Heart left ventricle (tissue), 16 donors: ENCODE measurements around the gene SSBP3. TPM values are rescaled to one million over a fixed set of nuclear protein-coding genes. Genes with fewer than 3 reads are reported as not detected.
A peak's percentile ranks its signal among the peaks of the same experiment; 100 is the strongest.

Experiments used
- ATAC-seq, 4 donors: fragments of 200-7000 bp; cut with Tn5 transposase; one replicate each; pipeline ENCODE4 v1.9.1; 2020 to 2022; ENCODE audit warnings: moderate library complexity in 4 of 4, mild to moderate bottlenecking in 3 of 4, moderate number of reproducible peaks in 1 of 4
- DNase-seq, 5 donors: peaks; one replicate each; pipeline ENCODE4 v3.0.0-alpha.2; 2020
- H3K27ac ChIP-seq, 12 donors: fragments of 200-600 bp; sonication (generic) in 4 of 12; one replicate each; pipeline versions ENCODE4 v1.5.0 to v1.8.0; 2016 to 2022; ENCODE audit warnings: mild to moderate bottlenecking in 2 of 12
- H3K27me3 ChIP-seq, 9 donors: fragments of 200-600 bp; sonication (generic) in 2 of 9; one replicate each; pipeline versions ENCODE4 v1.5.1 to v1.8.0; 2016 to 2022; ENCODE audit warnings: mild to moderate bottlenecking in 3 of 9
- H3K36me3 ChIP-seq, 9 donors: fragments of 200-600 bp; sonication (generic) in 2 of 9; one replicate each; pipeline versions ENCODE4 v1.5.0 to v1.8.0; 2018 to 2022; ENCODE audit warnings: mild to moderate bottlenecking in 2 of 9
- H3K4me1 ChIP-seq, 12 donors: fragments of 200-600 bp; sonication (generic) in 4 of 12; one replicate each; pipeline versions ENCODE4 v1.5.0 to v1.8.0; 2016 to 2022; ENCODE audit warnings: mild to moderate bottlenecking in 3 of 12
- H3K4me3 ChIP-seq, 12 donors: fragments of 200-600 bp; sonication (generic) in 4 of 12; one replicate each; pipeline versions ENCODE4 v1.5.0 to v1.8.0; 2017 to 2022; ENCODE audit warnings: mild to moderate bottlenecking in 9 of 12, moderate library complexity in 4 of 12
- H3K9me3 ChIP-seq, 12 donors: fragments of 200-600 bp; sonication (generic) in 4 of 12; one replicate each; pipeline versions ENCODE4 v1.5.0 to v1.8.0; 2016 to 2022; ENCODE audit warnings: mild to moderate bottlenecking in 1 of 12
- POLR2A ChIP-seq, 2 donors: fragments of 450-650 bp; IDR thresholded peaks; one replicate each; pipeline ENCODE4 v1.6.1; 2017; ENCODE audit warnings: antibody characterized with exemption in 2 of 2, mild to moderate bottlenecking in 2 of 2, moderate library complexity in 2 of 2
- WGBS, 4 donors: extraction: QIAGEN DNeasy Blood & Tissue Kit in 2 of 4; methylation state at CpG; one replicate each; pipeline versions ENCODE4 v1.1.5 to v1.1.7; 2013 to 2018; 5-methylcytosine and 5-hydroxymethylcytosine counted together
- intact Hi-C, 10 donors: fragments of 100-400 bp; cut with DNase I; formaldehyde crosslinking; loops; one replicate each; pipeline versions ENCODE4 v1.11.1 to v1.14.2; 2022
- polyA plus RNA-seq, 2 donors: library from polyadenylated mRNA; stranded (reverse); fragments of 200-250 nt; gene quantifications; one replicate each; pipeline ENCODE4 v1.2.3, GENCODE V29; 2013
- total RNA-seq, 9 donors: library from RNA; depleted of rRNA in 2 of 9; stranded (reverse); fragments of >200 nt in 2 of 9; fragmentation: NEBNext Ultra II Directional in 3 of 9; extraction: Animal tissue kit (Norgen Biotek cat#: 25700) in 3 of 9; gene quantifications; one replicate each; pipeline versions ENCODE4 v1.1.0 to v1.2.4, GENCODE V29; 2016 to 2023
- TF ChIP-seq, protein P1 (sequence below), 12 donors: fragments of 200-600 bp; sonication (generic) in 4 of 12; IDR thresholded peaks; one replicate each; pipeline versions ENCODE4 v1.5.0 to v1.8.0; 2018 to 2022; ENCODE audit warnings: antibody characterized with exemption in 12 of 12, mild to moderate bottlenecking in 5 of 12
- donor health status: ischemic (EF 13 %, LVEDD 7.1; RV severe dilation, severe dysfunction).
- donor health status: healthy with polysubstance abuse.
- donor health status: DM: no; HTN: yes; CAD: no.
- donor health status: DM: no; HTN: no; CAD: no.
- donor health status: ischemic (EF 25% LVEDD 6.9; RV normal size, moderate dysfunction).
- donor health status: ischemic (EF 25% LVEDD 5.7; RV mildly dilated, moderate dysfunction).
- donor health status: healthy.
- donor health status: DM: yes; HTN: yes; CAD: no.
- donor health status: ischemic (EF 35%, LVEDD 5.7; RV mildly dilated, moderate dysfunction).
- donor health status: nonischemic (EF 11% LVEDD 7.7; RV severe dilation, severe dysfunction).
- donor health status: DM: yes; HTN: yes; CAD: no.
- donor health status: PGD.
- donor health status: ischemic (EF 29% LVEDD 5.4; RV normal size, mild dysfunction).
- donor health status: nonischemic (EF 23%, LVEDD 6.1; RV moderate dilation, normal function).

Gene SSBP3
- total and polyA plus RNA-seq, 11 donors = 20.8 to 61.8 (median 48.1) TPM

DNA sequence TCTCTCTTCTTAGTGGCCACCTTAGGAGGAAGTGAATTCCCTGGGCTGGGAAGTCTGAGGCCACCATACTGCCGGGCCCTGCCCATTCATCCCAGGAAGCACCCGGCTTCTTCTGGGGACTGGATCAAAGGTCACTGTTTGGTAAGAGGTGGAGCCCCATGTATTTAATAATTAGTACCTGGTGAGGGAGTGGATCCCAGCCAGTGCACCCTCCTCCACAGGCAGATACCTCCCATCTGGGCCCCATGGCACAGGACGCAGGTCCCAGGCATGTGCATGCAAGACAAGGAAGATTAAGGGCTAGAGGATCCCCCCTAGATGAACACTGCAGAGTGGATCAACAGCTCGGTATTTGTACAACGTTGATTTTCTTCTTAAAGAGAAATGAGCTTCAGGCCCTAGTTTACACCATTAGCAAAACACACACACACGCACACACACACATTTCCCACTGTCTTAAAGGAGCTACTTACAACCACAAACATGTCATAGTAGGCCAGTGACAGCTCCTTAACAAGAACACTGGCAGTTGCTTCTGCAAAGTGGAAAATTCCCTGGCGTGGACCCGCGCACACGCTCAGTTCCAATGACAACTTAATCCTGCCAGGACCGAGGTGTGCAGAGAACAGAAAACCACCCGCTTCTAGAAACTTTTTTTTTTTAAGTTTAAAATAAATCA lies 115.5 kb downstream of the SSBP3 start:
- WGBS, 4 donors = 53 to 64% (median 59%) methylated on average over 11 to 12 of the region's 12 CpGs
- peak overlapping the region in 6 of 12 donors; percentile 37 to 63 (median 50) for H3K27ac ChIP-seq
- H3K27me3 ChIP-seq = no peaks in the 10 kb centered on the region
- H3K4me1 ChIP-seq = peaks cover 8 to 90% (median 64%) of the 10 kb centered on the region in 12 donors
- H3K4me3 ChIP-seq = no peak overlapping the region
- H3K36me3 ChIP-seq = no peaks in the 10 kb centered on the region
- ATAC-seq (peak in 1 of 4 donors; percentile 19), DNase-seq (no peak)
- TF ChIP-seq POLR2A (IDR thresholded peaks at IDR 0.05) = no peak
- TF ChIP-seq, protein P1, sequence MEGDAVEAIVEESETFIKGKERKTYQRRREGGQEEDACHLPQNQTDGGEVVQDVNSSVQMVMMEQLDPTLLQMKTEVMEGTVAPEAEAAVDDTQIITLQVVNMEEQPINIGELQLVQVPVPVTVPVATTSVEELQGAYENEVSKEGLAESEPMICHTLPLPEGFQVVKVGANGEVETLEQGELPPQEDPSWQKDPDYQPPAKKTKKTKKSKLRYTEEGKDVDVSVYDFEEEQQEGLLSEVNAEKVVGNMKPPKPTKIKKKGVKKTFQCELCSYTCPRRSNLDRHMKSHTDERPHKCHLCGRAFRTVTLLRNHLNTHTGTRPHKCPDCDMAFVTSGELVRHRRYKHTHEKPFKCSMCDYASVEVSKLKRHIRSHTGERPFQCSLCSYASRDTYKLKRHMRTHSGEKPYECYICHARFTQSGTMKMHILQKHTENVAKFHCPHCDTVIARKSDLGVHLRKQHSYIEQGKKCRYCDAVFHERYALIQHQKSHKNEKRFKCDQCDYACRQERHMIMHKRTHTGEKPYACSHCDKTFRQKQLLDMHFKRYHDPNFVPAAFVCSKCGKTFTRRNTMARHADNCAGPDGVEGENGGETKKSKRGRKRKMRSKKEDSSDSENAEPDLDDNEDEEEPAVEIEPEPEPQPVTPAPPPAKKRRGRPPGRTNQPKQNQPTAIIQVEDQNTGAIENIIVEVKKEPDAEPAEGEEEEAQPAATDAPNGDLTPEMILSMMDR (IDR thresholded peaks at IDR 0.05) = no peak
- intact Hi-C loops = loop anchor here in 1 of 10 donors (10.0 kb wide), 1 partner anchor 64 kb away; no protein-coding TSS in a partner anchor
- no peaks in the 10 kb centered on the region for H3K9me3 ChIP-seq

DNA sequence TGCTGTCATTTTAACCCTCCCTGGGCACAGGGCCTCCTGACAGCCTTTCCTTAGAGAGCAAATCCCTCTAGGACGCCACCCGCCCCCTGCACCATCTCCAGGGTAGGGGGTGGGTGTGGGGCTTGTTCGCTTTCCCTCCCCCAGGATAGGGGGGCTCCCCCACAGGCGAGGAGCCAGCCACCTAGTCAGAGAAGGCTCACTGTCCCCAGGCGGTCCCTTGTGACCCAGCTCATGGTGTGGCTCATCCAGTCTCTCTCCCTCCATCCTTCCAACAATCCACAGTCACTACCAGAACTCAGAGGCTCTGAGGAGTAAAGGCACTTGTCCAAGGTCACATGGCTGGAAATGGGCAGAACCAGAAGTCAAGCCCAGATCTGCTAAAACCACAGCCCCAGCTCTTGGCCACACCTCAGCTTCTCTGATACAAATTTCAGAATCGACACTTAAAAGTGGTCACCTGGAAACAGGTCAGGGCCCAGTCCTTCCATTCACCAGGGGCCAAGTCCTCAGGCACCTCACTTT lies 116.4 kb downstream of the SSBP3 start:
- intact Hi-C loops = loop anchor here in 1 of 10 donors (10.0 kb wide), 1 partner anchor 65 kb away; no protein-coding TSS in a partner anchor
- 80 to 88% (median 86%) methylated on average over 4 to 6 of the region's 6 CpGs for WGBS, 4 donors

DNA sequence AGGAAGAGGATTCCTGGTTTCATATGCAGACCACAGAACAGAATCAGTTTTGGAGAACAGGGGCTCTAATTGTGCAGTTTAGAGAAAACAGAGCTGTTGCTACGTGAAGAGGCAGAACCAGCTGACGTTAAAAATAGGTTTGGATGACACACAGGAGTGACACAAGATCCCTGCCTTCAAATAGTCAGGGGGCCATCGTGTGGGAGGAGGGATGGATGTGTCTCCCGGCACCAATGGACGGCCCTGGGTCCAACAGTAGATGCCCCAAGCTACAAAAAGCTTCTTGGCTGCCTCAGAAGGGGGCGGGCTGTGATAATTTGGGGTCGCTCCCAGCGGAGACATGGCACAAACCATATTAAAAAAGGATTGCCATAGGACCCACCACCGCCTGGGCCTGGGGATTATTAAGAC lies 118.4 kb downstream of the SSBP3 start:
- intact Hi-C loops = no loop called here
- H3K4me3 ChIP-seq = no peak overlapping the region
- H3K4me1 ChIP-seq = peaks cover 8 to 86% (median 66%) of the 10 kb centered on the region in 12 donors
- H3K27ac ChIP-seq = peak overlapping the region; percentile 61 to 85 (median 80)
- H3K9me3 ChIP-seq = no peaks in the 10 kb centered on the region
- no peaks in the 10 kb centered on the region for H3K36me3 ChIP-seq
- ATAC-seq (peak; percentile 56 to 74 (median 64)), DNase-seq (no peak)
- H3K27me3 ChIP-seq = no peaks in the 10 kb centered on the region
- no peak for TF ChIP-seq POLR2A (IDR thresholded peaks at IDR 0.05)
- TF ChIP-seq, protein P1 (IDR thresholded peaks at IDR 0.05) = no peak
- WGBS, 4 donors = 48 to 52% (median 49%) methylated on average over 9 of the region's 9 CpGs

More for the DNA sequence above, 116.4 kb downstream of the SSBP3 start:
- DNase-seq (no peak), ATAC-seq (no peak)
- H3K27me3 ChIP-seq = no peaks in the 10 kb centered on the region
- H3K4me3 ChIP-seq = no peak overlapping the region
- TF ChIP-seq, protein P1 (IDR thresholded peaks at IDR 0.05) = no peak
- no peak for TF ChIP-seq POLR2A (IDR thresholded peaks at IDR 0.05)
- H3K27ac ChIP-seq = peak overlapping the region in 5 of 12 donors; percentile 37 to 79 (median 61)
- H3K4me1 ChIP-seq = peaks cover 8 to 89% (median 58%) of the 10 kb centered on the region in 12 donors
- H3K36me3 ChIP-seq = no peaks in the 10 kb centered on the region
- no peaks in the 10 kb centered on the region for H3K9me3 ChIP-seq

DNA sequence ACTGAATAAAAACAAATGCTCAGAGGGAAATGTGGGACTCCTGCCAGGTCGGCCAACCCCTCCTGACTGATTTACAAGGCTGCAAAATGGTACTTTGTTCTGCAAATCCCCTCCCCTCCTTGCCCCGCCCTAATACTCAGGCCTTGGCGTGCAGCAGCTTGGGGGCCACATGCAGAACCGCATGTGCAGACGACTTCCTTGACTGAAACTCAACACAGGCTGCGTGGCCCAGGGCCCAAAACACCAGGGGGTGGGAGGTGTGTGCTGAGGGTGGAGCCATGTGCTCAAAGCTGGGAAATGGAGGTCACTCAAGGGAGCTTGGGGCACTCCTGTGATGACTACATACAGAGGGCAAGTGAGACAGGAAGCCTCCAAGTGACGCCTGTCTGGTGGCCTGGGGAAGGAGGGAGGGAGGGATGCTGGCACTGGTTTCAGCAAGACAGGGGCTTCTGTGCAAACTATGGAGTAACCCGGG lies 119.0 kb downstream of the SSBP3 start:
- no peak overlapping the region for H3K4me3 ChIP-seq
- H3K36me3 ChIP-seq = no peaks in the 10 kb centered on the region
- 11 to 16% (median 13%) methylated on average over 5 to 8 of the region's 8 CpGs for WGBS, 4 donors
- intact Hi-C loops = no loop called here
- H3K4me1 ChIP-seq = peaks cover 8 to 86% (median 64%) of the 10 kb centered on the region in 12 donors
- peak overlapping the region; percentile 61 to 85 (median 80) for H3K27ac ChIP-seq
- no peaks in the 10 kb centered on the region for H3K9me3 ChIP-seq
- ATAC-seq (peak; percentile 83 to 92 (median 91)), DNase-seq (peak; percentile 72 to 89 (median 80))
- H3K27me3 ChIP-seq = no peaks in the 10 kb centered on the region
- TF ChIP-seq, protein P1 (IDR thresholded peaks at IDR 0.05) = no peak
- TF ChIP-seq POLR2A (IDR thresholded peaks at IDR 0.05) = peak in 1 of 2 donors; percentile 10
